T-helper 22 cell (primary cell): ENCODE measurements around the gene OTULIN.
A peak's percentile ranks its signal among the peaks of the same experiment; 100 is the strongest.

Experiments used
- DNase-seq: peaks from one replicate; pipeline ENCODE4 v3.0.0-alpha.2; 2020; ENCODE audit warnings: low read depth

OTULIN gene

DNA sequence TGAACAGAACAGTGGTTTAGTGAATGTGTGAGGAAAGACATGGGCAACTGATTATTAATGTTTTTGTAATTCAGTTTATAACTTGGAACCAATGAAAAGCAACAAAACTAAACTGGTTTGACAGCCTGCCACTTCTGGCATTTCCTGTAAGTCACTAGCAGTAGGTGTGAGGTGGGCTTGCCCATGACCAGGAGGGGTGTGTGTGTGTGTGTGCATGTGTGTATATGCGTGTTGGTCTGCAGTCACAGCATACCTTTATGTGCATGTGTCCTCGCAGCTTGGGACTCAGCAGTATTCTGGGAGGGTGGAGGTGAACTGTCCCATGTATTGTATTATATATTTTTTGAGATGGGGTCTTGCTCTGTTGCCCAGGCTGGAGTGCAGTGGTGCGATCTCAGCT, 32.3 kb downstream of the OTULIN start:
- DNase-seq, result no peak

DNA sequence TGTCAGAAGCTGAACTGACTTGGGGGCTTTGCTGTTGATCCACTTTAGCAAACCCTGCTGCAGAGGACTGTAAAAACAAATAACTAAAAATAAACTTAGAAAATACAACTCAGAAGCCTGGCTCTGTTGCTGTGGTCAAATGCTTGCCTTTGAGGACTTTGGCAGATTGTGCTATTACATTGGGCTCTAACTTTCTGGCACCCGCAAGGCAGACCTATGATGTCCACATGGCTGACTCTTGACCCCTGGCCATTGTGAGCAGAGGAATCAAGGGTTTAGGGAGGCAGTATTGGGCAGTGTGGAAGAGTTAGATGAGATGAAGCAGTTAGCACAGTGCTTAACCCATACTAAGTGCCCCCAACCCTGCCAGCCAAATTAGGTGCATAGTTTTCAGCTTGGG, 34.0 kb downstream of the OTULIN start:
- DNase-seq, result no peak

DNA sequence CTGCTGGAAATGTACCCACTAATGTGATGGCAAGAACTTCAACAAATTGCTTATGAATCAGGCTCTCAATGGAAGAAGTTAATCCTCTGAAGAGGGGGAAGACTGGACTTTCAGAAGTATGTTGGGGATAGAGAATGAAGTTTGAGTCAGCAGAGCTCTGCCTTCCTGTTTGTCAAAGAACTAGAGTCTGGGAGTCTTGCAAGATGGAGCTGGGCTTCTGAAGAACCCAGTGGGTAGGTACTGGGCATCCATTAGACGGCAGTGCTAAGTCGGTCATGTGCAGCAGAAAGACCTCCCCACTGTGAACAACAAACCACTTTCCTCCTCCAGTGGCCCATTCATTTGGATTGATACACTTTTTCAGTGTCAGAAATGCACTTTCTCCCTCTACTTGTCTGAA, 34.6 kb downstream of the OTULIN start:
- no peak for DNase-seq

DNA sequence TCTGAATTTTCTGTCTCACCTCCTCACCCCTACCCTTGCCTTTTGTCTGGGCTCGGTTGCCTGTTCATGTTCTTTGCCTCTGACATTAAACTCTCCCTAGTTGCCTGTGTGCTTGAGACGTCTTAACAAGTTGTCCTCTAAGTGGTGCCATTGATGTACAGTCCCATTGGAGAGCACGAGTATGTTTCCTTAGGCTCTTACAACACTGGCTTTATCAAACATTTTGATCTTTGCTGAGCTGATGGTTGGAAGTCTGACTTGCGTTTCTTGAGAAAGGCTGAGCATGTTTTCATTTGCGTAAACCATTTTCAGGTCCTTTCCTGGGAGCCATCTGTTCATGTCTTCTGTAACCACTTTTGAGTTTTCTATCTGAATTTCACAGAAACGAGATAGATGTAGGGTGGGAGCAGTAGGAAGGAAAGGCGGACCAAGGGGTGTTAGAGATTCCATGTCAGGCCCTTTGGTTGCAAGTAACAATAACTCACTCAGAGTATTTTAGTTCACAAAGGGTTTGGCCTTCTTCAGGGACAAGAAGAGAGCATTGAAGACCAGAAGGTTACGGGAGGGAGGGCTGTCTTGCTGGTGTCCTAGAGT, 35.4 kb downstream of the OTULIN start:
- DNase-seq, result no peak

DNA sequence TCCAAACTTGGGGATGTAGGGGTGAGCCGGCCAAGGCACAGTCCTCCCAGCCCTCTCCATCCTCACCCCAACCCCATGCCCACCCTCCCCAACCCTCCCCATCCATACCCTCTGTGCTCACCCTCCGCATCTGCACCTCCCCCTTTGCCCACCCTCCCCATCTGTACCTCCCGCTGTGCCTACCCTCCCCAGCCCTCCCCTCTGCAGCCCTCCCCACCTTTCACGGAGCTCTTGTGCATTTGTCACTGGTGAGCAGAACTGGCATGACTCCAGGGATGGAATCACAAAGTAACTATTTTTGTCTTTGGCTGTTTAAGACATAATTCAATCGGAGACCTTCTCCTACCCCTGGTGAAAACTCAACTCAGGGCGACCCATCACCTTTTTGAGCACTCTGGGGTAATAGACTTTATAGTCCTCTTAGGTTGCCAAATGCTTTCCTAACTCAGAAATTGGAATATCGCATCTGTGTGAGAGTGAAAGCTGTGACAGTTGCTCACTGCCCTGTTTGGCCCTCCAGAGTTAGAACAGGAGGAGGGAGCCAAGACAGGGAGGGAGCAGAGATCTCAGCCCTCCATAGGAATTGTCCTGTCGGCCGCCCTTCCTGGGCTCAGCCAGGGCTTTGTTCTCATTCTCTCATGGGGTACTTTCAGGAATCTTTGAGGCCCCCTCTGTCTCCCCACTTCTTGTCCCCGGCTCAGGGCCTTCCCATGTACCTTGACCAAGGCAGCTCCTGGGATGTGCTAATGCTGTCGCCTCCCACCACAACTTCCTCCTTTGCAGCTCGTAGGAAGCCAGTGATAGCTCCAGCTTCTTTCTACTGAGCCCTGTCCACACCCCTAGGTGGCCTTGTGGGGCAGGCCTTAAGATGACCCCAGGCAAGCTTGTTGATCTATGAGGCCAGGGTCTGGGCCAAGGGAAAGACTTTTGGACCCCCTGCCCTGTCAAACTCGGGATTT, 36.2 kb downstream of the OTULIN start:
- no peak for DNase-seq

DNA sequence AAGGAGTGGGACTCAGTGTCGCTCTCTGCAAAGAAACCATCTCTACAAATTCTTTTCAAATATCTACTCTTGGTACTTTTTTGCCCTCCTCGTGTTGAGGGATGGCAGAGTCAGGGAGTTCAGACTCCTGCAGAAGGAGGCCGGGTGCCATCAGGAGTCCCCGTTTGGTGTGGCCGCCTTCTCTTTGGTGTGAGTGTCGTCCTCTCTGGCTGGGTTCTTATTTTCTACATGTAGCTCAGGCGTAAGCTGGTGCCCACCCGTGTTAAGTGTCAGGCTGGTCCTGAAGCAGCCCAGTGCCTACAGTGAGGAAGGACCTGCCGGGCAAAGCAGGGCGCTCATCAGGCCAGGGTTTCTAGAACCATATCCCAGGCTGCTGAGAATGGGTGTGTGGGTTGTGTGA, 37.0 kb downstream of the OTULIN start:
- no peak for DNase-seq

DNA sequence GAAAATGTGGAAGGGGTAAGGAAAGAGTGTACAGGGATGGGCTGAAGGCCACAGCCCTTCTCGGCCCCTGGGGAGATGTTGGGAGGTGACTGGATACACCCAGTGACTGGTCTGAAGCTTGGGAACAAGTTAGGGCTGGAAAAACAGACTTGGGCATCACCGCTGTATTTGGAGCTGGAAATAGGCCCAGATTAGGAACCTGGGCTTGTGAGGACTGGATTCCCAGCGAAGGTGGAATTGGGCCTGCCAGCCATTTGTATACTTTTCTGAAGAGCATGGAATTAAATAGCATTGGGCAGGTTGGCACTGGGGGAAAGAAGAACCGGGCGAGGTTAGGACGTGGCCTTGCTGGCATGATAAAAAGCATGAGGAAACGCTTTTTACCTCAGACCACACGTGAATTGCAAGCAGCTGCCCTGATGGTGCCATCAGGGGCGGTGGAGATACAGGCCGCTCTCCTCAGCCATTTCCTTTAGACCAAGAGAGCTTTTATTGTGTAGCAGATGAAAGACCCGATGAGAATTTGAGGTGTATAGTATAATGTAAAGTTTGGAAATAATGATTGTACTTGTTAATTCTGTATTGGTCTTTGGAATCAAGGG, 37.8 kb downstream of the OTULIN start:
- no peak for DNase-seq

DNA sequence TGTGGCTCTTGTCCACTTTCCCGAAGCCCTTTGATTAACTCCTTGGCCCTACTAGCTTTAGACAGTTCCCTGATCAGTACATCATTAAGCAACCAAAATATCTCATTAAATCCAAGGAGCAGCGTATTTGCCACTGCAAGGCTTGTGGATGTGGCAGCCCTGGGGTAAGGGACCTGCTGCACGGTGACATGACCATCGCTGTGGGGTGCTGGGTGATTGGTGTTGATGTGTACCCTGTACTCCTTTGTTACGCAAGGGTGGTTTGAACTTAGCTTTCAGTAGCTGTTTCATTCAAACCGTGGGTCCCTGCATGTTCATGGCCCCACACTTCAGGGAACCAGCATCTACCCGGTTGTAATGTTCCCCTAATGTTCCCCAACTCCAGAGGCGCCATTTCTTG, 41.0 kb downstream of the OTULIN start:
- no peak for DNase-seq

DNA sequence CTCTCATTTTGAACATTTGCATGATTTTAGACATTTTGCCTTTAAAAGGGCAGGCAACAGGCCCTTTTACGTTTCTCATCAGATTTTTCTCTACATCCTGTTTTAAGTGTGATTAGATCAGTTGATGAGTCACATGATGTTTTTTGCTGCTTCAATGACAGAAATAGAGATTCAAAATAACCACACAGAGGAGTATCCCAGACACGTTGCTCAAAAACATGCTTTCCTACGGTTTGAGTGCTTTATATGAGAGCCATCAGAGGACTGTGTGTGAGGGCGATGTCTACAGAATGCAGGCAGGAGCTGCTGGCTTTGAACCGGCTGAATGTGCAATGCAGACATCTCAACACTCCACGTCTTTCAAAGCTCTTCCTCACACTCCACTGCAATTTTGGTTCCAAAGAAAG, 42.1 kb downstream of the OTULIN start:
- peak; percentile 38 for DNase-seq

DNA sequence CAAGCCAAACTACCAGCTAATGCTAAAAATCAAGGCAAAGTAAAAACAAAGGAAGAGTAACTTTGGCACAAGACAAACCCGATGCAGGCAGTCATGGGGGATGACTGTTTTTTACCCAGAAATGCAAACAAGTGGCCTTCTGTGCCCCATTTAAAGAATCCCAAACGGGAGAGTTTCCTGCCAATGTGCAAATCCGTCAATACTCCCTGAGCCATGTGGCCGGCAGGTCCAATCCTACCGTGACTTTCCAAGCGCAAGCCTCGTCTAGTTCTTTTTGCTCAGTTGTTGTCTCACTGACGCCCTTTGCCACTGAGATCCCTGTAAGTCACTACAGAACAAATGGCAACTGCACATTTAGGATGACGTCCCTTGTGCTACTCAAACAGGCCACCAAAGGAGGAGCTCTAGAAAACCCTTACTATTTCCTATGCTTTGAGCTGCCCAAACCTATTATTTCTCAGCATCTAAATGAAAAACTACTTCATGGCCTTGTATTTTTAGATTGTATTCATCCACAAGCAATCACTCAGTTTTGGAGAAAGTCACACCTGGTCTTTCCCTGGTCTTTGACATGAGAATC, 43.4 kb downstream of the OTULIN start:
- DNase-seq, result no peak

DNA sequence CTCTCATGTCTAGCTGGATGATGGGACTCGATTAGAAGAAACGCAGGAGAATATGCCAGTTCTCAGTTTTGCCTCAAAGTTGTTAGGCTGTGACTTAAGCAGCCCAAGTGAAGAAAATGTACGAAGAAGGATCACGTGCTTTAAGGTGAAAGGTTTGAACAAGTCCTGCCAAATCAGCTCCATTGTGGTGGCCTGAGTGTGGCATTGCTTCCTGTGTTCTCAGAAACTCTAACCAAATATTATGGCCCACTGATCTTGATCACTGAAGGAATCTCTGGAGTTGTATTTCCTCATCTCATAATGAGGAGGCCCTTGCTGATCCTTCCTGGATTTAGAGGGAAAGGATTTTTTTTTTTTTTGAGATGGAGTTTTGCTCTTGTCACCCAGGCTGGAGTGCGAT, 44.0 kb downstream of the OTULIN start:
- no peak for DNase-seq

DNA sequence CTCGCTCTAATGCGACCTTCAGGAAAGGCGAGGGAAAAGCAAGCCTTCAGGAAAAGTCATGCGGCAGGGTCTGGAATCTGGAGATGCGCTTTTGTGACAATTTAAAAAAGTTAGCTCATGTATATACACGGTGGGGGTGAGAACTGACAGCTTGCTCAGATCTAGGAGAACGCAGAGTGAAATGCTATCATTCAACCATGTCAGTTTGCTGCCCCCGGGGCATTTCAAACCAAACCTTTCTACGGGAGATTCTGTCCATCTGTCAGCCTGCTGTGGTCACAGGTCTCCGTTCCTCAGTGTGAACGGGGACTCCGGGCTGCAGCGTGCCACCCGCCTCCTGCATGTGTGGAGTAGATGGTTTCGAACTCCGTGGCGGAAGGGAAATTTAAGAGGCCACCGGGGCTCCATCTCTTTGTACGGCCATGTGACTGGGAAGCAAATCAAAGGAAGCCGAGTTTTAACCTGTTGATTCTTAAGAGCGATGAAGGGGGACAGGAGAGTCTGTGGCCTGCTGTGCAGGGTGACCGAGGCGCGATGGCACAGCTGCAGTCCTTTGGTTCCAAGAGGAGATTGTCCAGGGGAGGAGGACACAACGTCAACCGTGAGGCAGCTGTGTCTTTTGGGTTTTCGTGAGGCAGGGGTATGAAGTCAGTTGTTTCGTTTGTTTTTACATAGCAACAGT, 45.9 kb downstream of the OTULIN start:
- DNase-seq, result no peak

DNA sequence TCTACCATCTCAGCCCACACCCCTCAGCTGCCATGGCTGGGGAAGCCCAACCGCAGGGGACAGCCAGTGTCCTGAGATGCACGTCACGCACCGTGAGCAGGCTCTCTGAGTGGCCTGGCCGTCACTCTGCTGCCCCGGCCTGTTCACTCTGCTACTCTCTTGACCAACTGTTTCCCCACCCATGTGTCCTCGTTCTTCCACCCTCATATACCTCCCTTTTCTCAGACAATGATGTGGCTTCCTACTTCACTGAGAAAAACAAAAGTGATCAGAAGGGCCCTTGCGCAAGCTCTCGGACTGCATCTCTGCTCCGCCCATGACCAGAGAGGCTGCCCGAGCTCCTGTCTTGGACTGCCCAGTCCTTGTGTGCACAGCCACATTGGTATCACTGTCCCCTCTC, 47.6 kb downstream of the OTULIN start:
- no peak for DNase-seq

DNA sequence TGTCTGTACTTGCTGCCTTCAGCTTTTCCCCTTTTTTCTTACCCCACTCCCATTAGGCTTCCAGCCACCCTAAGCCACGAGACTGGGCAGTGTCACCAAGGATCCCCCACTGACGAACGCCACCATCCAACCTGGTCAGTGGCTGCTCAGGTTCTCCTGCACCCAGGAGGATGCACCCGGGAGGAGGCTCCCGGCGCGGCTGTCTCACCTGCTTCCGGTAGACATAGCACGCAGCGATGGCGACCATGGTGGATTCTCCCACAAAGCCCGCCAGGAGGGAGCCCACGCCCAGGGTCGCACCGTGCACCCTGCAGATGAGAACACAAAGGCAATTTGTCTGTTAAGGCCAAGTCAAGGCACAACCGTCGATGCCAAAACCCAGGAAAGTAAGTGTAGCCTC, 48.1 kb downstream of the OTULIN start:
- no peak for DNase-seq

DNA sequence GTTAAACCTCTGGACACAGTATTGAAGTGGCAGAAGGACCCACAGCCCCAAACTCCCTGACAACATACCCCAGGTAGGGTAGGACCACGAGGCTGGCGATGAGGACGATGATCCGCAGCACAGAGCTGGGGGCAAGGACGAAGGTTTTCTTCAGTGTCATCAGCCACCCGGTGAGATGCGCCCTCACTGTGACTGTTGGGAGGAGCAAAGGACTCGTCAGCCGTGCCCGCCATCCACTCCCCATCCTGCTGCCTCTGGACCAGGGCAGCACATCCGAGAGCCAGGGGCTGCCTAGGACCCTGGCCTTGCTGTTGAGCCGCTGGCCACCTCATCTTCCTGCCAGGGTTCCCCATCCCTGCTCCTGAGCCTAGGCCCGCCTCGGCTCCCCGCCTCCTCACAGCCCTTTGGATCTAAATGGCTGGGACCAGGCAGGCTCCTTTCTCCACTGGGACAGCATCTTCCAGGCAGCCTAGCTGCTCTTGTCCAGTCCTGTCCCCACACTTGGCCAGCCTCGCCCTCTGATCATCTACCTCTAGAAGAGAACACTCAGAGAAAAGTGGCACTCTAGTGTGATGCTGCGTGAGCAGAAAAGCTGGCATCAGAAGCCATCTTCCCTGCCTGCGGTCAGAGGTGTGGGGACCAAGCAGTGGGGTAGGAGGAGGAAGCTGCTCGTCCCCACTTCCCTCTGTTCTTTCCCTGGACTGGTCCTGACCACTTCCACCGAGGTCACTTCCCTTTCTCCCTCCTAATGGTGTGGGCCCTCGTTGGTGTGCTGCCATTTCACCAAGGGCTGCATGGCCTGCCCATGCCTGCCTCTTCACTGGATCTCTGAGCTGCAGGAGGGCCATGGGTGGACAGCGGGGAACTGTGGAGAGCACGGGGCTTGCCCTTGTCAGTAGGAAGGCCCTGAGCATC, 49.2 kb downstream of the OTULIN start:
- no peak for DNase-seq

DNA sequence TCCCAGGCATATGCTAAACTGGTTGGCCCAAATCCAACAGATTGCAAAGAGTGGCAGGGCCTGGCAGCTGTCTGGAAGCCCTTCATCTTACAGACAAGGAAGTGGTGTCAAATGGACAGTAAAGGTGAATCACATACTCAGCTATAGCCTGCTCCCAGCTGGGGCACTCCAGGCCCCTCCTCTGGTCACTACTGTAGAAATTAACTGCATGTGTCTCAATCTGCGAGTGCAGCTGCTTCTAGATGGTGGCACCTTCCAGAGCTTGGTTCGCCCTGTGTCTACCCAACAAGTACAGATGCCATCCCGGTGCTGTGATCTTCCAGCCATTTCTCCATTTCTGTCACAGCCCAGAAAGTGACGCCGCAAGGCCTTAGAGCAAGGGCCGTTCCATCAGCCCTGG, 50.2 kb downstream of the OTULIN start:
- DNase-seq, result no peak

DNA sequence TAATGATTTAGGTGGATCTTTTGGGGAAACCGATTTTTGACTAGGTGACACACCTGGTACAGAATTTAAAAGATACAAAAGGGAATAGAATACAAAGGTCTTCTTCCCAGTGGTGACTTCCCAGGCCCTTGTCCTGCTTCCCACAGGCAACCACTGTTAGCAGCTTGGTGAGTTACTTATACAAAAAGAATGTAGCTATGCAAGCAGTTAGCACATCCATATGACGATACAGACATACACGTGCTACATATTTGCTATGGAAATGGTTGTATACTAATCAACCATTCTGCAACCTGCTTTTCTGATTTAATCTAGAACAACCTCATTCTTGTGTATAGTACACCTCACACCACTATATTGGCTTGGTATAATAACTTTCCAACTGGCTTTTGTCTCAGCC, 51.0 kb downstream of the OTULIN start:
- no peak for DNase-seq

DNA sequence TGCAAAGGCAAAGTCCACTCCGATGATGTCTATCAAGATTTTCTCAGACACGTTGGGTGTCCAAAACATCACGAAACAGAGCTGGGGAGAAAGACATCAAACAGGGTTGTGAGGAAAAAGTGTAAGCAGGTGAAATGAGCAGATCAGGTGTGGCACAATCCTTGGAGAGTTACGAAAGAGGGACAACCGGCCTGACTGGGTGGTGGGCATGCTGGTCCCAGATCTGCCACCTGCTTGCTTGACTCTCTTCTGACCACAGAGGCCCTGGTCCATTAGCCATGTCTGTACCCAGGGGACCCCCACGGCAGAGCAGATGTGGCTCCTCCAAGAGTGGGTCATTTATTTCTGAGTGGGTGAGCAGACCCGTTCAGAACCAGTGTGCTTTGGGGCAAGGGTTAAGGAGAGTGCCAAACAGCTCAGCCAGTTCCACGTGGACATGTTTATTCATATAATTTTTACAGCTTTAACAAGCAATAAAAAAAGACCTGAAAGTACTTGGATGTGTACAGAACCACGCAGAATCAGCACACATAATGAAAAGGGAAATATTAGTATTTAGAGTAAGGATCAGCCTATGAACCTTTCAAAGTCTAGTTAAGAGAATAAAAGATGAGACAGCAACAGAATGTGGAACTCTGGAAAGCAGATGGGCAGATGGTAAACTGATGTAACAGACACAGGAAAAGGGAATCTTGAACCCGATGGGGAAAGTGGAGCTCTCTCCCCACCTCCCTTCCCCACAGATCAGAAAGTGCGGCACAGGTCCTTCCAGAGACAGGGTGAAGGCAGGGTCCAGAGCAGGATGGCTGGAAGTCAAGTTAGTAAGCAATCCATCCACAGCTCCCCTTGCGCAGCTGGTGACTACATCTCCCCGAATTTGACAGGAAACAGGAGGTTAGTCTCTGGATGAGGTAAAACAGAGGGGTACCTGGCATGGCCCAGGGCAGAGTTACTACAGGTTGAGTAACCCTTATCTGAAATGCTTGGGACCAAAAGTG, 52.5 kb downstream of the OTULIN start:
- no peak for DNase-seq

DNA sequence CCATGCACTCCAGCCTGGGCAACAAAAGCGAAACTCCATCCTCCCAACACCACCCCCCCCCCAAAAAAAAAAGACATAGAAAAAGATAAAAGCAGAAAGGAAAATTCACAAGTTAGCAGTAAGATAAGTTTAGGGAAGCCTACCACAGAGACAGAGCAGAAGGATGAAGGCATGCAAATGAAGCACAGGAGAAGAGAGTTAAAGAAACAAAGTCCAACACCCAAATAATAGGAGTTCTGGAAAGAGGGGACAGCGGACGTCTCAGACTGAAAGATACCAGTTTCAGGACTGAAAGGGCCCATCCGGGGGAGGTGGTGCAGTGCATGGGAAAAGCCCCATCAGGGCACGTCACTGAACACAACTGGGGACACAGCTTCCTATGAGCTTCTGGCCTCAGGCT, 54.3 kb downstream of the OTULIN start:
- DNase-seq, result no peak
